BE2C (cell line): ENCODE measurements around the gene CLDN1.

Source experiments
- DNase-seq: peaks from one replicate; pipeline ENCODE4 v3.0.0-alpha.2; 2020
- H3K27me3 ChIP-seq: fragments of 250-450 bp; sonication (Bioruptor Pico); 2 replicates; pipeline ENCODE4 v1.5.1; 2020; ENCODE audit warnings: mild to moderate bottlenecking
- H3K36me3 ChIP-seq: fragments of 250-450 bp; sonication (Bioruptor Pico); 2 replicates; pipeline ENCODE4 v1.5.1; 2020; ENCODE audit warnings: mild to moderate bottlenecking
- H3K4me1 ChIP-seq: fragments of 250-450 bp; sonication (Bioruptor Pico); 2 replicates; pipeline ENCODE4 v1.5.1; 2020
- H3K4me3 ChIP-seq: 2 replicates; pipeline ENCODE4 v1.5.1; 2011; ENCODE audit warnings: low read depth, low read length
- H3K9me3 ChIP-seq: fragments of 250-450 bp; sonication (Bioruptor Pico); 2 replicates; pipeline ENCODE4 v1.5.1; 2020
- CTCF ChIP-seq: IDR thresholded peaks from 2 replicates; pipeline ENCODE4 v1.5.1; 2012; ENCODE audit warnings: mild to moderate bottlenecking, low read depth, low read length

Gene CLDN1

DNA sequence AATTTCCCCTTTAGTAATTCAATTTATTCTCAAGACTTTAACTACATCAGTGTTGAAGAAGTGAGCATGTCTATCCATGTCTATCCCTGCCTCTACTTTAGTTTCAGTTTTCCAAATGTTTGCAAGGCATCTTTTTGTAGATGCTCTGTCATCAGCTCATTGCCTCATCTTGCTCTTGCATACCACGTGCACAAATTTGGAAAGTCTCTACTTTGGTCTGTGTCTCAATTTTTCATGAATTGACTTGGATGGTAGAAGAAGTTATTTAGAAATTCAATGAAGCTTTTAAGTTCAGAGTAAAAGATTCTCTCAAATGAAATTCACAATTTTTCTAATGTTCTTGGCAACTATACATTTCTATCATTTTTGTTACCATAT, 55.3 kb downstream of the CLDN1 start:
- no peak for TF ChIP-seq CTCF
- H3K9me3 ChIP-seq, result no peaks in the 10 kb centered on the region
- no peak overlapping the region for H3K4me3 ChIP-seq
- no peaks in the 10 kb centered on the region for H3K4me1 ChIP-seq
- no peaks in the 10 kb centered on the region for H3K36me3 ChIP-seq
- no peaks in the 10 kb centered on the region for H3K27me3 ChIP-seq
- no peak for DNase-seq

- no peak overlapping the region for H3K4me3 ChIP-seq
- TF ChIP-seq CTCF, result no peak
- H3K27me3 ChIP-seq, result no peaks in the 10 kb centered on the region
- no peaks in the 10 kb centered on the region for H3K4me1 ChIP-seq
- no peaks in the 10 kb centered on the region for H3K9me3 ChIP-seq
- DNase-seq, result no peak
- no peaks in the 10 kb centered on the region for H3K36me3 ChIP-seq
Measured at GRCh38 chr3:190266265-190266912, 55.9 kb downstream of the CLDN1 start.

- H3K36me3 ChIP-seq, result no peaks in the 10 kb centered on the region
- H3K9me3 ChIP-seq, result no peaks in the 10 kb centered on the region
- DNase-seq, result no peak
- H3K27me3 ChIP-seq, result no peaks in the 10 kb centered on the region
- TF ChIP-seq CTCF, result no peak
- H3K4me3 ChIP-seq, result no peak overlapping the region
- no peaks in the 10 kb centered on the region for H3K4me1 ChIP-seq
Measured at GRCh38 chr3:190265796-190266195, 56.5 kb downstream of the CLDN1 start.

GRCh38 chr3:190265126-190265525, 57.1 kb downstream of the CLDN1 start:
- no peaks in the 10 kb centered on the region for H3K4me1 ChIP-seq
- H3K27me3 ChIP-seq, result no peaks in the 10 kb centered on the region
- no peak for DNase-seq
- H3K36me3 ChIP-seq, result no peaks in the 10 kb centered on the region
- H3K4me3 ChIP-seq, result no peak overlapping the region
- no peaks in the 10 kb centered on the region for H3K9me3 ChIP-seq
- no peak for TF ChIP-seq CTCF

GRCh38 chr3:190261740-190262139, 60.5 kb downstream of the CLDN1 start:
- no peaks in the 10 kb centered on the region for H3K9me3 ChIP-seq
- DNase-seq, result no peak
- no peaks in the 10 kb centered on the region for H3K27me3 ChIP-seq
- TF ChIP-seq CTCF, result no peak
- H3K4me3 ChIP-seq, result no peak overlapping the region
- no peaks in the 10 kb centered on the region for H3K36me3 ChIP-seq
- H3K4me1 ChIP-seq, result no peaks in the 10 kb centered on the region

DNA sequence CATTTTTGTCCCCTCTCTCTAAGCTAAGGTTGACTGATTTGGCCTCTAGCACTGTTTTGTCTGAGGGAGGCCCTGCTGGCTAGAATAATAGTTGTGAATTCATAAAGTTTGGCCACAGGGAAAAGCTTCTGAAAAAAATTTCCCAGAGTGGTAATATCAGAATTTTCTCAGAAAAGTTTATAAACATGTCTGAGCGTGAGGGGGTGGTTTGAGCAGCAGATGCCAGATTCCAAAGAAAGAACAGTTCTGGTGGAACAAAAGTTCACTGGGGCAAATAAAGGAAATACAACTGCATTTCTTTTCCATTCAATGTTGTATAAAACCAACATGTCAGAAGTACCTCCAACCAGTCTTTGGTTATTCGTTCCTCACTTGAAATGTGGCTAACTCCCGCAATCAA, 61.2 kb downstream of the CLDN1 start:
- Histone ChIP-seq H3K4me1 (no peaks in the 10 kb centered on the region), H3K27me3 (no peaks in the 10 kb centered on the region), H3K36me3 (no peaks in the 10 kb centered on the region), H3K9me3 (no peaks in the 10 kb centered on the region), H3K4me3 (no peak overlapping the region)
- no peak for TF ChIP-seq CTCF
- DNase-seq, result no peak
